K562 (cell line): ENCODE measurements around the gene PHB1. TPM values are rescaled to one million over a fixed set of nuclear protein-coding genes. Genes with fewer than 3 reads are reported as not detected.
A peak's percentile ranks its signal among the peaks of the same experiment; 100 is the strongest.

Source experiments
- ERF ChIP-seq: fragments of 450-650 bp; formaldehyde crosslinking; IDR thresholded peaks from 2 replicates; pipeline ENCODE4 v1.4.0; 2020; ENCODE audit warnings: mild to moderate bottlenecking, mixed read lengths
- ETV1 ChIP-seq: fragments of 450-650 bp; conservative IDR thresholded peaks from 2 replicates; pipeline ENCODE4 v1.6.1; 2016; ENCODE audit warnings: missing genetic modification characterization, control low read depth, low read depth, missing compliant biosample characterization
- HMGXB4 ChIP-seq: sonication (generic); formaldehyde crosslinking; IDR thresholded peaks from 2 replicates; pipeline ENCODE4 v1.8.1; 2023; ENCODE audit warnings: mild to moderate bottlenecking, missing genetic modification reagents
- IRF2 ChIP-seq: sonication (generic); formaldehyde crosslinking; IDR thresholded peaks from 2 replicates; pipeline ENCODE4 v1.8.1; 2022; ENCODE audit warnings: mild to moderate bottlenecking, missing genetic modification reagents
- MCM5 ChIP-seq: fragments of 450-650 bp; IDR thresholded peaks from 2 replicates; pipeline ENCODE4 v1.6.1; 2016; ENCODE audit warnings: low read depth
- MYC ChIP-seq, 2 experiments: fragments of 250-450 bp in 1 of 2; sonication (Bioruptor Pico) in 1 of 2; IDR thresholded peaks; 2 replicates each; pipeline versions ENCODE4 v1.5.1 to v1.6.1; 2012 to 2021; ENCODE audit warnings: low read depth in 2 of 2, borderline replicate concordance in 1 of 2, improper control_type of control experiment in 1 of 2, low read length in 1 of 2, mild to moderate bottlenecking in 1 of 2, moderate library complexity in 1 of 2
- TBL1XR1 ChIP-seq, 2 experiments: IDR thresholded peaks; 2 replicates each; pipeline ENCODE4 v1.6.1; 2012; ENCODE audit warnings: improper control_type of control experiment in 2 of 2, low read length in 2 of 2, mild to moderate bottlenecking in 1 of 2
- TEAD4 ChIP-seq, 2 experiments: sonication (generic) in 1 of 2; formaldehyde crosslinking in 1 of 2; IDR thresholded peaks; 2 replicates each; pipeline versions ENCODE4 v1.6.1 to v1.8.0; 2012 to 2022; ENCODE audit warnings: borderline replicate concordance in 1 of 2, inconsistent platforms in 1 of 2, low read length in 1 of 2, mild to moderate bottlenecking in 1 of 2, missing genetic modification reagents in 1 of 2
- ZC3H8 ChIP-seq: fragments of 450-650 bp; IDR thresholded peaks from 2 replicates; pipeline ENCODE4 v1.6.1; 2017
- ZFX ChIP-seq: sonication (generic); formaldehyde crosslinking; IDR thresholded peaks from 2 replicates; pipeline ENCODE4 v1.8.0; 2022; ENCODE audit warnings: mild to moderate bottlenecking, missing genetic modification reagents, moderate library complexity
- ZNF23 ChIP-seq: fragments of 250-450 bp; sonication (Bioruptor Pico); IDR thresholded peaks from 2 replicates; pipeline ENCODE4 v1.4.0; 2020; ENCODE audit warnings: mild to moderate bottlenecking
- ZNF347 ChIP-seq: fragments of 450-650 bp; formaldehyde crosslinking; IDR thresholded peaks from 2 replicates; pipeline ENCODE4 v1.4.0; 2020; ENCODE audit warnings: low read depth, mild to moderate bottlenecking, moderate library complexity
- ZNF707 ChIP-seq: fragments of 250-450 bp; sonication (Bioruptor Pico); conservative IDR thresholded peaks from 2 replicates; pipeline ENCODE4 v1.8.0; 2022; ENCODE audit warnings: inconsistent platforms, mild to moderate bottlenecking, moderate library complexity
- ZNF766 ChIP-seq: fragments of 200-800 bp; sonication (Bioruptor generic); conservative IDR thresholded peaks from 2 replicates; pipeline ENCODE4 v1.6.1; 2016; ENCODE audit warnings: missing genetic modification characterization, missing compliant biosample characterization
- ZNF79 ChIP-seq: fragments of 250-450 bp; sonication (Bioruptor Pico); IDR thresholded peaks from 2 replicates; pipeline ENCODE4 v1.4.0; 2020; ENCODE audit warnings: low read depth, mild to moderate bottlenecking, moderate library complexity
- polyA plus RNA-seq, 8 experiments: library from polyadenylated mRNA; depleted of rRNA in 4 of 8; stranded (reverse) in 5 of 8; unstranded in 3 of 8; fragments of >200 nt; fragmentation: Nextera tagmentation in 2 of 8; fragmentation: Illumina TruSeq in 1 of 8; extraction: Ambion mirVana in 2 of 8; extraction: Trizol in 1 of 8; gene quantifications; 2 replicates each; pipeline versions ENCODE4 v1.2.1 to v1.2.3, GENCODE V29; 2011 to 2014; ENCODE audit warnings: inconsistent platforms in 1 of 8, missing spikeins in 1 of 8
- total RNA-seq, 7 experiments: library from RNA; depleted of rRNA in 6 of 7; stranded (reverse); fragments of >200 nt in 6 of 7; fragmentation: Illumina TruSeq in 2 of 7; extraction: Trizol in 2 of 7; gene quantifications; 2 replicates each; pipeline versions ENCODE4 v1.2.1 to v1.2.3, GENCODE V29; 2011 to 2021; ENCODE audit warnings: low replicate concordance in 1 of 7
- TF ChIP-seq, protein P1 (sequence below): fragments of 250-450 bp; sonication (Bioruptor Pico); IDR thresholded peaks from 2 replicates; pipeline ENCODE4 v1.4.0; 2020; ENCODE audit warnings: mild to moderate bottlenecking, moderate library complexity
- TF ChIP-seq, protein P2 (sequence below), 2 experiments: fragments of 200-800 bp in 1 of 2; sonication (Bioruptor generic) in 1 of 2; sonication (generic) in 1 of 2; formaldehyde crosslinking in 1 of 2; IDR thresholded peaks in 1 of 2; conservative IDR thresholded peaks in 1 of 2; 2 replicates each; pipeline versions ENCODE4 v1.5.0 to v1.6.1; 2016 to 2020; ENCODE audit warnings: missing compliant biosample characterization in 1 of 2, missing genetic modification characterization in 1 of 2, missing genetic modification reagents in 1 of 2
- TF ChIP-seq, protein P3 (sequence below): fragments of 250-450 bp; sonication (Bioruptor Pico); IDR thresholded peaks from 2 replicates; pipeline ENCODE4 v1.4.0; 2020; ENCODE audit warnings: mild to moderate bottlenecking

The PHB1 gene
- total and polyA plus RNA-seq, 9 of the 15 experiments (the other 6 are each of a cell fraction or from before 2014, with no cell fraction given): 191 to 818 (median 349) TPM

GRCh38 chr17:49387498-49388289 lies 27.0 kb downstream of the PHB1 start (continued):
- TF ChIP-seq TEAD4 (IDR thresholded peaks at IDR 0.05; ENCODE audit: low read length): no peak
- TF ChIP-seq TEAD4 (CRISPR knock-in tag; IDR thresholded peaks at IDR 0.05; ENCODE audit: borderline replicate concordance): no peak
- TF ChIP-seq ZNF766 (CRISPR knock-in tag): no peak
- no peak for TF ChIP-seq ZC3H8
- no peak for TF ChIP-seq ETV1
- no peak for TF ChIP-seq ERF (CRISPR knock-in tag)
- TF ChIP-seq ZNF707 (CRISPR knock-in tag): no peak
- TF ChIP-seq MYC (IDR thresholded peaks at IDR 0.05; ENCODE audit: low read depth, low read length): no peak; the same call in 1 of the 2 replicates
- TF ChIP-seq MYC (CRISPR knock-in tag; IDR thresholded peaks at IDR 0.05; ENCODE audit: borderline replicate concordance, low read depth): no peak
- no peak for TF ChIP-seq ZNF79 (CRISPR knock-in tag)
- TF ChIP-seq ZFX (CRISPR knock-in tag): peak; percentile 61
- no peak for TF ChIP-seq ZNF347 (CRISPR knock-in tag)
- TF ChIP-seq, protein P1, sequence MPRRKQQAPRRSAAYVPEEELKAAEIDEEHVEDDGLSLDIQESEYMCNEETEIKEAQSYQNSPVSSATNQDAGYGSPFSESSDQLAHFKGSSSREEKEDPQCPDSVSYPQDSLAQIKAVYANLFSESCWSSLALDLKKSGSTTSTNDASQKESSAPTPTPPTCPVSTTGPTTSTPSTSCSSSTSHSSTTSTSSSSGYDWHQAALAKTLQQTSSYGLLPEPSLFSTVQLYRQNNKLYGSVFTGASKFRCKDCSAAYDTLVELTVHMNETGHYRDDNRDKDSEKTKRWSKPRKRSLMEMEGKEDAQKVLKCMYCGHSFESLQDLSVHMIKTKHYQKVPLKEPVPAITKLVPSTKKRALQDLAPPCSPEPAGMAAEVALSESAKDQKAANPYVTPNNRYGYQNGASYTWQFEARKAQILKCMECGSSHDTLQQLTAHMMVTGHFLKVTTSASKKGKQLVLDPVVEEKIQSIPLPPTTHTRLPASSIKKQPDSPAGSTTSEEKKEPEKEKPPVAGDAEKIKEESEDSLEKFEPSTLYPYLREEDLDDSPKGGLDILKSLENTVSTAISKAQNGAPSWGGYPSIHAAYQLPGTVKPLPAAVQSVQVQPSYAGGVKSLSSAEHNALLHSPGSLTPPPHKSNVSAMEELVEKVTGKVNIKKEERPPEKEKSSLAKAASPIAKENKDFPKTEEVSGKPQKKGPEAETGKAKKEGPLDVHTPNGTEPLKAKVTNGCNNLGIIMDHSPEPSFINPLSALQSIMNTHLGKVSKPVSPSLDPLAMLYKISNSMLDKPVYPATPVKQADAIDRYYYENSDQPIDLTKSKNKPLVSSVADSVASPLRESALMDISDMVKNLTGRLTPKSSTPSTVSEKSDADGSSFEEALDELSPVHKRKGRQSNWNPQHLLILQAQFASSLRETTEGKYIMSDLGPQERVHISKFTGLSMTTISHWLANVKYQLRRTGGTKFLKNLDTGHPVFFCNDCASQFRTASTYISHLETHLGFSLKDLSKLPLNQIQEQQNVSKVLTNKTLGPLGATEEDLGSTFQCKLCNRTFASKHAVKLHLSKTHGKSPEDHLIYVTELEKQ (CRISPR knock-in tag): no peak
- no peak for TF ChIP-seq IRF2
- TF ChIP-seq, protein P2, sequence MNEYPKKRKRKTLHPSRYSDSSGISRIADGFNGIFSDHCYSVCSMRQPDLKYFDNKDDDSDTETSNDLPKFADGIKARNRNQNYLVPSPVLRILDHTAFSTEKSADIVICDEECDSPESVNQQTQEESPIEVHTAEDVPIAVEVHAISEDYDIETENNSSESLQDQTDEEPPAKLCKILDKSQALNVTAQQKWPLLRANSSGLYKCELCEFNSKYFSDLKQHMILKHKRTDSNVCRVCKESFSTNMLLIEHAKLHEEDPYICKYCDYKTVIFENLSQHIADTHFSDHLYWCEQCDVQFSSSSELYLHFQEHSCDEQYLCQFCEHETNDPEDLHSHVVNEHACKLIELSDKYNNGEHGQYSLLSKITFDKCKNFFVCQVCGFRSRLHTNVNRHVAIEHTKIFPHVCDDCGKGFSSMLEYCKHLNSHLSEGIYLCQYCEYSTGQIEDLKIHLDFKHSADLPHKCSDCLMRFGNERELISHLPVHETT (CRISPR knock-in tag; conservative IDR thresholded peaks at IDR 0.05 in 1 of 2, IDR thresholded peaks at IDR 0.05 in 1 of 2): 0 out of 4 replicates have a peak, but pooled peaks of 1 of the 2 experiments have one; percentile 24
- TF ChIP-seq, protein P3, sequence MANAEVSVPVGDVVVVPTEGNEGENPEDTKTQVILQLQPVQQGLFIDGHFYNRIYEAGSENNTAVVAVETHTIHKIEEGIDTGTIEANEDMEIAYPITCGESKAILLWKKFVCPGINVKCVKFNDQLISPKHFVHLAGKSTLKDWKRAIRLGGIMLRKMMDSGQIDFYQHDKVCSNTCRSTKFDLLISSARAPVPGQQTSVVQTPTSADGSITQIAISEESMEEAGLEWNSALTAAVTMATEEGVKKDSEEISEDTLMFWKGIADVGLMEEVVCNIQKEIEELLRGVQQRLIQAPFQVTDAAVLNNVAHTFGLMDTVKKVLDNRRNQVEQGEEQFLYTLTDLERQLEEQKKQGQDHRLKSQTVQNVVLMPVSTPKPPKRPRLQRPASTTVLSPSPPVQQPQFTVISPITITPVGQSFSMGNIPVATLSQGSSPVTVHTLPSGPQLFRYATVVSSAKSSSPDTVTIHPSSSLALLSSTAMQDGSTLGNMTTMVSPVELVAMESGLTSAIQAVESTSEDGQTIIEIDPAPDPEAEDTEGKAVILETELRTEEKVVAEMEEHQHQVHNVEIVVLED (CRISPR knock-in tag): no peak
- TF ChIP-seq TBL1XR1 (IDR thresholded peaks at IDR 0.05; ENCODE audit: low read length in 2 of 2): no peak
- TF ChIP-seq MCM5: no peak
- TF ChIP-seq HMGXB4: no peak
- no peak for TF ChIP-seq ZNF23 (CRISPR knock-in tag)
